T-helper 1 cell (primary cell): ENCODE data around the gene HSPH1.
A peak's percentile ranks its signal among the peaks of the same experiment; 100 is the strongest.
"Not testable (repeated sequence)": the region's sequence is repeated elsewhere in the genome, so short reads cannot be mapped to it uniquely, and the experiment has no call there.

Source experiments
- DNase-seq, 5 donors: peaks; one replicate each; pipeline ENCODE4 v3.0.0-alpha.2; 2012 to 2020

Gene HSPH1

GRCh38 chr13:31124204-31124603, 37.5 kb downstream of the HSPH1 start:
- DNase-seq: no peak

- DNase-seq: no peak
Observed at GRCh38 chr13:31122544-31123260, 39.0 kb downstream of the HSPH1 start.

DNA sequence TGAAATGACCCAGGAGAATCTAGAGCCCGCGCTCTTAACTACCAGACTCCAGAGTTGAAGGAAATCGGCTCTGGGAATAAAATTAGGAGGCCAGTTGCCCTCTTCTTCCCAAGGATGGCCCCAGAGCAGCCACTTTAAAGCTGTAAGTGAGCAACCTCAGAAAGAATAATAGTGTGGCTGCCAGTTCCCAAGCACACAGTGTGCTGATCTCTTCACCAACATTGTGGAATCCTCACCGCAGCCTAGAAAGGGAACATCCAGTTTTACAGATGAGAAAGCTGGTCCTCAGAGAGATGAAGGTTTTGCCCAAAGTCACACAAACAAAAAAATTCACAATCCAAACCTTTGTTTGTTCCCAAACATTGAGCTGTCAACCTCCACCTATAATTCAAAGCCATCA, 39.6 kb downstream of the HSPH1 start:
- DNase-seq: no peak

DNA sequence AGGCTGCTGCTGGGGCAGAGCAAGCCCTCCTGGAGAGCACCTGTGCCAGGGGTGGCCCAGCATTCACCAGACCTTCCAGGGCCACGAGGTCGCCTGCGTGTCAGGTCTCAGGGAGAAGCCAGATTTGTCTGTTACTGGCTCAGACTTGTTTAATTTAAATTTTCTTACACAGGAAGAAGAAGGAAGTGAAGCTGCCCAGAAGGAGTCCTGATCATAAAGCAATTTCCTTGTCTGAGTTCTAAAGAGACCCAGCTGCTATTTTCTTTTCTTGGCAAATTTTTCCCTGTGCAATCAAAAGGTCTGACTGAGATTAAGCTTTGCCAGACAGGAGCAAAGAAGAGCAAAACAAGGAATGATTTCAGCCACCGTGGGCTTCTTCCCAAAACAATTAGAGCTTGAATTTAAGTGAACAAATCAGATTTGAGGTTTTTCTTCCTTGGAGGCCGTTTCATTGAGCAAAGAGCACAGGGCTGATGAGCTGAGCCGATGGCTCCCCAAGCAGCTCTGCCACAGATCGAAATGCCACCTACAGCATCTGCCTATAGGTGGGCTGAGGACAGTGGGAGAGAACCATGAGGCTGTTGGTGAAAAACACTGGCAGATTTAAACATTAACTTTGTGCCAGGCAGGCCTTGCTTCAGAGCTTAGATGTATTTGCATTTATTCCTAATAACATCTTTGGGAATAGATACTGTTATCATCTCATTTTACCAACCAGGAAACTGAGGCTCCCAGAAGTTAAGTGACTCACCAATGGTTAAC, 40.1 kb downstream of the HSPH1 start:
- DNase-seq: no peak

DNA sequence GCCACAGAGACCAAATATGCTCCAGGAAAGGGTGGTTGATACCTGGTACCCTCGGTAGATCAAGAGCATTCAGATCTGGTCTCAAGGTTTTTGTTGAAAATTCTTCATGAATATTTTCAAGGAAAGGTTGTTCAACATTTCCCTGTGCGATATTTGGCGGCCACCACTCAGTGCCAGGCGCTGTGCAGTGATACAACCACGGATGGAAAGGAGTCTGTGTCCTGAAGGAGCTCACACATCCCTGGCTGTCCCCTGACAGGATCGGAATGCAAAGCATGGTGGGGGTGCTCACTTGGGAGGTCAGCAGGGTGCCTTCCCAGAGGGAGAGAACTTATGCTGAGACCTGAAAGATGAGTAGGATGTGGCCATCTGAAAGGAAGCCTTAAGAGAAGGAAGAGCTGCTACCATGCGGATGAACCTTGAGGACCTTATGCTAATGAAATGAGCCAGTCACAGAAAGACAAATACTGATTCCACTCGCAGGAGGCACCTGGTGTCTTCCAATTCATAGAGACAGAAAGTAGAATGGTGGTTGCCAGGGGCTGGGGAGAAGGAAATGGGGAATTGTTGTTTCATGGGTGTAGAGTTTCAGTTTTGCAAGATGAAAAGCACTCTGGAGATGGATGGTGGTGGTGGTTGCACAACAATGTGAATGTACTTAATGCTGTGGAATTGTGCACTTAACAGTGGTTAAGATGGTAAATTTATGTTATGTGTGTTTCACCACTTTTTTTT, 41.6 kb downstream of the HSPH1 start:
- DNase-seq: peak in 1 of 5 donors; percentile 25

DNA sequence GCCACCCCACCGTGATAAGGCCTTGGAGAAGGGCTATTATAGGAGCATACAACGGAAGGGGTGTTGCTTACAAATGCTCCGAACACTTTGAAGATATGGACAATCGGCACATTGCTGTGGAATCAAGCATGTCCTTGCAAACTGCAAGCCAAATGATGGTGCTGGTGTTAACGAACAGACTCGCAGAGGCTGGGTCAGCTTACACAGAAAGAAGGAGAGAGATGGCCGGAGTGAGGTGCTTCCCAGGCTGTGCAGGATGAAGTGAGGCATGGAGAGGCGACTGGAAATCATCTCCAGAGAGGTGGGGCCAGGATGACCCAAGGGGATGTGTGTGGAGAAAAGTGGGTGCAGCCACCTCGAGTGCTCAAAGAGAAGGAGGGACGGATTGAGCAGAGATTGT, 42.2 kb downstream of the HSPH1 start:
- no peak for DNase-seq

DNA sequence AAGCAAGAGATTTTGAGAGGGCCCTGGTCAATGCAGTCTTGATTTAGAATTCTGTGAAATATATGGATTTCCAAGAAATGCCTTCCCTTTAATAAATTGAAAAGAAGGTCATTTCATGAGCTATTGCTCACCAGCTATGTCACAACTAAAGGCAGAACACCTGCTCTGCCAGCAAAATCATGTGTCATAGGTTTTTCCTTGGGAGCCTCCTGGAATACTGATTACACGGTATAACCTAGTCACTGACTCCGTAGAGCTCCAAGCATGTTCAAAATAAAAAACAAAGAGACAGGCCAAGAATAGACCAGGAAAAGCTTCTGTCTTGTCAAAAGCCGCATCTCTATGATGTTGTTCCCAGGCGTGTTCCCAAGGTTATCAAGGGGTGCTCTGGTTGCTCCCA, 45.5 kb downstream of the HSPH1 start:
- DNase-seq: no peak

GRCh38 chr13:31115616-31116015, 46.1 kb downstream of the HSPH1 start:
- no peak for DNase-seq

DNA sequence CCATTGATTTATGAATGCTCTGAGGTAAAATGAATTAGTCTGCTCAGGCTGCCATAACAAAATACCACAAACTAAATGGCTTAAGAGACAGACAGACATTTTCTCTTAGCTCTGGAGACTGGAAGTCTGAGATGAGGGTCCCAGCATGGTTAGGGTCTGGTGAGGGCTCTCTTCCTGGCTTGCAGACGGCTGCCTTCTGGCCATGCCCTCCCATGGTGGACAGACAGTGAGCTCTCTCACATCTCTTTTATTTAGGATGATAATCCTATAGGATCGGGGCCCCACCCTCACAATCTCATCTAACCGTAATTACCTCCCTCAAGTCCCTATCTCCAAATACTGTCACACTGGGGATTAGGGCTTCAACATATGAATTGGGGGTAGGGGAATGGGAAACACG, 47.1 kb downstream of the HSPH1 start:
- no peak for DNase-seq

DNA sequence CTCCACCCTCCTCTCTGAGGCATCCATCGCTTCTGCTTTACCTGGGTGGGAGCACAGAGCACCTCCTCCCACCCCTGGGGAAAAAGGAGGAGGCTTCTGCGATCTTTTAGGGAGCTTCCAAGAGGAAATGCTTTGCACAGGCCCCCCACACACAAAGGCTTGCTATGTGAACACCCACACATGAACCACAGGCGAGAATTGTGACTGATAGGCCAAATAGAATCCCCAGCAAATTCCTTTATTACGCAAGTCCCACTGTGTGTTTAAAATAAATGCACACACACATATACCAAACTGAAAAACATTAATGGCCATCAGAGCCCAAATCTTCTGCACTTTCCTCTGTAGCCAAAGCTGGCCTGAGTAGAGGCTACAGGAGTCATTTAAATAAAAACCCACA, 50.6 kb downstream of the HSPH1 start:
- DNase-seq: no peak

- no peak for DNase-seq
Observed at GRCh38 chr13:31110617-31111016, 51.1 kb downstream of the HSPH1 start.

- DNase-seq: no peak
Observed at GRCh38 chr13:31110169-31110568, 51.5 kb downstream of the HSPH1 start.

GRCh38 chr13:31107109-31107508, 54.6 kb downstream of the HSPH1 start:
- no peak for DNase-seq

DNA sequence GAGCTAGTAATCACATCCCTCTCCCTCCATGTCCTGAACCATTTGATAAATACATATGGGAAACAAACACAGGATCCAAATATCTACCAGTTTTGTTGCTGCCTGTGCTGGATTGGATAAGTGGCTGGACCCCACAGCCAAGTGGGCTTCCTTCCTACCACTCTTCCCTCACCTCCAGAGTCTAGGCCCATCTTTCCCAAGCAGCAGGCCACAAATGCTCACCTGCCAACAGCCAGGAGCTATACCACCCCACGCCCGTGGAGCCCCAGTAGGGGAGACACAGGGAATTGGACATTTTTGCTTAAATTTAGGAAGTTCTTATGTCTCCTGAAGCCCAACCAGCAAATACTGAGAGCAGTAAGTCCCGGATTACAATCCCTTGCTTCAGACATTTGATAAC, 55.8 kb downstream of the HSPH1 start:
- DNase-seq: no peak

- DNase-seq: no peak
Observed at GRCh38 chr13:31105020-31105795, 56.5 kb downstream of the HSPH1 start.

DNA sequence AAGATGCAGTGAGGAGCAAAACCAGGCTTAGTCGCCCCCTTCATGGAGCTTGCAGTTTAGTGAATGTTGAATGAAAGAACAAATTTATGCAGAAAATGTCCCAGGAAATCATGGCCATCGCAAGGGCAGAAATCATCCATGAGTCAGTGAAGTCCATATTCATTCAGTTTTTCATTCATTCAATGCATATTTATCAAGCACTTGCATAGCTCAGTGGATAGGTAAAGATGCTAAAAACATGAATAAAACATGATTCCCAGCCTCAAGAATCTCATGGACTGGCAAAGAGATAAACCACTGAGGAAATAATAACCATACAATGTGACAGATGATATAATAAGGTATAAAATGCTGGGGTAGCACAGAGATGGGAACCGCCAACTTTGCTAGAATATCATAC, 58.8 kb downstream of the HSPH1 start:
- no peak for DNase-seq

DNA sequence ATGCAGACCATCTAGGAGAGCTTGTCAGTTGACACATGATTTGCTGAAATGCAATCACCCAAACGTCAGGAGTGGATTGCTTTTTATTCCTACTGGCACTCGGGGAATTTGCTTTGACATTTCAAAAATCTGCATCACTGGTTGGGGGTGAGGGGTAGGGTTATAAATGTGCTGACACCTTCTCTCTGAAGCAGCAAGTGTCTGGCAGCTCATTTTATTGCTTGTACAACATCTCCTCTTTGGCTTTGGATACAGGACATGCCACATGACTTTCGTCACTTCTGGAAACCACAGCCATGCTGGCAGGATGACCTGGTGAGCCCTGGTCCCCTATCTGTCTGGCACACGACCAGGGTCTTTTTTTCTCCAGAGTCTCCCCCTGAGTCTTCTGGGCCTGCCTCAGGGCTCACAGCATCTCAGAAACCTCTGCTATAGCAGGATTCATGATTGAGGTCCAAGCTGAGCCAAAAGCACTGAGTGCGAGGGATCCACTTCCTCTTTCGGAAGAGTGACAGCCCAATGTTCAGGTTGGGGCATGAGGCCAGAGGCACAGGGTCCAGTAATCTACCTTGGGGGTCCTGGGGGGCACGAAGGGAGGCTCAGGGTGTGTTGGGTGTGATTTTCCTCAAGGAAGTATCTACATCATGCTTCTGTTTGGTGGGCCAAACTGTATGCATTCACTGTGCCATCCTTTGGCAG, 60.1 kb downstream of the HSPH1 start:
- DNase-seq: no peak

GRCh38 chr13:31100721-31101120, 61.0 kb downstream of the HSPH1 start:
- DNase-seq: no peak

- DNase-seq: not testable (repeated sequence)
Observed at GRCh38 chr13:31097911-31098434, 63.7 kb downstream of the HSPH1 start.

DNA sequence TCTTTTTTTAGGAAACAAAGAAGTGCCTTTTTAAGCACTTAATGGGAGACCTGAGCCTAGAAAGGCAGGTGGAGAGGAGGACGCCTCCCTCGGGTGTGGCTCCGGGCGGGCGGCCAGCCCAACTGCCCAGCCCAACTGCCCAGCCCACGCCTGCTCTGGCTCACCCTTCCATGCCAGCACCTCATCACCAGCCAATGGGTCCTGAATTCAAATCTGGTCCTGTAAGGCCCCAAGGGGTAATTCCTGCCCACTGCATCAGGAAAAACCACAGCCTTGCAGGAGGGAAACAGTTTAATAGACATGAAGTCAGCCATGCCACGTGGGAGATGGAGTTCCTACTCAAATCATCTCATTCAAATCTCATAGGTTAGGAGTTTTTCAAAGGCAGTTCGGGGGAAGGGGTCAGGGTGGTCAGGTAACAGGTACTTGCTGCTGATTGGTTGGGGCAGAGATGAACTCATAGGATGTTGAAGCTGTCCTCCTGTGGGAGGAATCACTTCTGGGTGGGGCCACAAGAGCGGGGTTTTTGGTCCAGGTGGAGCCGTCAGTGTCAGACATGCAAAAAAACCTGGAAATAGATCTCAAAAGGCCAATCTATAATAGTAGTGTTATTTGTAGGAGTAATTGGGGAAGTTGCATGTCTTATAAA, 64.9 kb downstream of the HSPH1 start:
- no peak for DNase-seq

- DNase-seq: no peak
Observed at GRCh38 chr13:31094331-31095015, 67.2 kb downstream of the HSPH1 start.
